ENCODE measurements around the gene KLRC1. TPM values are rescaled to one million over a fixed set of nuclear protein-coding genes. Genes with fewer than 3 reads are reported as not detected.
"Not testable (repeated sequence)": the region's sequence is repeated elsewhere in the genome, so short reads cannot be mapped to it uniquely, and the experiment has no call there.

The KLRC1 gene
- total RNA-seq (10 to 100 TPM in 1 of 5 donors, 1 to 10 TPM in 4; 1.7 to 11.2 (median 2.9) TPM), total RNA-seq (1.6 to 19.9 (median 3.3) reads per million in 29 experiments)
- 30.8 TPM for total RNA-seq (2013)

DNA sequence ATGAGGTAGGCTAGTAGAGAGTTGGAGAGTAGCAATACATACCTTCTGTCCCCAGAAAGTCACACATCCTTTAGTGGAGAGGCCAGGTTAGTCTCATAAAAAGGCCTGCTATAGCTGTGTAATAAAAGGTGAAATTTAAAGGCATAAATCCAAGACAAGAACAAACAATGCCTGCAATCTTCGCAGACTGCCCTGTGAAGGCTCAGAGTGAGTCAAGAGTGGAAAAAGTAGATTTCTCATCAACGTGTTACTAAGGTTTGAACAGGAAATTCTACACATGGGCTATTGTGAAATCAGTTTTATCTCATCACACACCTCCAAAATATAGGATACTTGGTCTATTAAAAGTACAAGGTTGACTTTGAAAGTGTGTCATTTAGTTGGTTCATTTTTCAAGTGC is at the start of gene KLRC1:
TSS of gene KLRC1 (minus strand) at position 222 of the 400 bp plus-strand sequence. CDS start 2,221 bp downstream, outside the sequence.
- peaks cover 20 to 25% (median 25%) of the 10 kb centered on the region in 3 donors for H3K9me3 Mint-ChIP-seq
- WGBS (ENCODE audit: insufficient coverage) = no CpG with 5 or more reads among the region's 2 CpGs
- Histone ChIP-seq H3K9me3 (no peaks in the 10 kb centered on the region), H3K4me1 (ENCODE audit: control insufficient read depth in 1 of 2, extremely low read depth in 1 of 2, insufficient read depth in 2 of 2, low read length in 2 of 2) (no peaks in the 10 kb centered on the region), H3K36me3 (ENCODE audit: control insufficient read depth in 2 of 2, extremely low read depth in 1 of 2, insufficient read depth in 1 of 2, low read length in 1 of 2) (no peaks in the 10 kb centered on the region), H3K4me3 (ENCODE audit: control insufficient read depth in 1 of 2, extremely low read depth in 1 of 2, low read length in 1 of 2) (no peak within 1 kb of the TSS), H3K27me3 (replicated peaks in 1 of 2; ENCODE audit: control insufficient read depth in 2 of 2, extremely low read depth in 1 of 2, insufficient read depth in 2 of 2, low read length in 1 of 2) (no peaks in the 10 kb centered on the region), H3K27ac (ENCODE audit: low read length) (no peak within 1 kb of the TSS)
- peak in 1 of 4 experiments; percentile 19 for ATAC-seq (replicated peaks in 1 of 4)
- no peaks in the 10 kb centered on the region for H3K4me1 Mint-ChIP-seq
- DNase-seq = peak in 2 of 35 experiments; percentile 9 to 11
- H3K27me3 Mint-ChIP-seq = no peaks in the 10 kb centered on the region
- H3K36me3 Mint-ChIP-seq = no peaks in the 10 kb centered on the region
- peak within 1 kb of the TSS in 2 of 3 donors; percentile 13 to 41 for H3K4me3 Mint-ChIP-seq
- no peak within 1 kb of the TSS for H3K27ac Mint-ChIP-seq
- CTCF ChIA-PET = no interaction called here
- POLR2A ChIA-PET = interaction anchor here in 1 of 2 donors (0.6 kb wide), 1 partner anchor 17 kb away, joined by 4 read pairs; no protein-coding TSS in a partner anchor

DNA sequence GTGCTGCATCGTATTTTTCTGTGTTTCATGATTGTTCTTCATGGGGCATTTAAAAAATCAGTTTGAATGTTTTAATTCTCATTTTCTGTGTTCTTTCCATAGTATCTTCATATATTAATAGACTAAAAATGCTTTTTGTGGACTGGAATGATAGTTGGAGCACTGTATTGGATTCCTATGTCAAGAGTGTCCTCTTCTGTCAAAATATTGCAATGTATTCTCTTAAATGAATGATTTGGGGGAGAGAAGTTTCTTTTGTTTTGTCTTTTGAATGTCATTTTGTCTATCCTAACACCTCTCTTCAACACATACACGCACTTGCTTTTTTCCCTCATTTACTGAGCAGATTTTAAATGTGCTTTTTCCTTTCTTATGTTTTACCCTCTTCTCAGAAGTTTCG is 47.9 kb upstream of the KLRC1 start:
- Mint-ChIP-seq H3K36me3 (no peaks in the 10 kb centered on the region), H3K27me3 (peaks cover 8 to 16% of the 10 kb centered on the region in 2 donors), H3K9me3 (peaks cover 0 to under 1% (median 0%) of the 10 kb centered on the region in 3 donors), H3K4me1 (peaks cover 0 to 31% (median 12%) of the 10 kb centered on the region in 3 donors), H3K27ac (peak overlapping the region in 1 of 2 donors; percentile 77), H3K4me3 (no peak overlapping the region)
- POLR2A ChIA-PET = interaction anchor here in 1 of 2 donors (0.5 kb wide), 1 partner anchor 35 kb away, joined by 5 read pairs; no protein-coding TSS in a partner anchor
- Histone ChIP-seq H3K27ac (ENCODE audit: low read length) (no peak overlapping the region), H3K9me3 (no peaks in the 10 kb centered on the region), H3K4me3 (ENCODE audit: control insufficient read depth in 1 of 2, extremely low read depth in 1 of 2, low read length in 1 of 2) (no peak overlapping the region), H3K27me3 (replicated peaks in 1 of 2; ENCODE audit: control insufficient read depth in 2 of 2, extremely low read depth in 1 of 2, insufficient read depth in 2 of 2, low read length in 1 of 2) (no peaks in the 10 kb centered on the region), H3K36me3 (ENCODE audit: control insufficient read depth in 2 of 2, extremely low read depth in 1 of 2, insufficient read depth in 1 of 2, low read length in 1 of 2) (no peaks in the 10 kb centered on the region), H3K4me1 (ENCODE audit: control insufficient read depth in 1 of 2, extremely low read depth in 1 of 2, insufficient read depth in 2 of 2, low read length in 2 of 2) (no peaks in the 10 kb centered on the region)
- 0% methylated on average over 1 of the region's 3 CpGs for WGBS (ENCODE audit: insufficient coverage)
- ATAC-seq (replicated peaks in 1 of 4) = no peak
- CTCF ChIA-PET = no interaction called here
- DNase-seq = peak in 1 of 35 experiments; percentile 29

DNA sequence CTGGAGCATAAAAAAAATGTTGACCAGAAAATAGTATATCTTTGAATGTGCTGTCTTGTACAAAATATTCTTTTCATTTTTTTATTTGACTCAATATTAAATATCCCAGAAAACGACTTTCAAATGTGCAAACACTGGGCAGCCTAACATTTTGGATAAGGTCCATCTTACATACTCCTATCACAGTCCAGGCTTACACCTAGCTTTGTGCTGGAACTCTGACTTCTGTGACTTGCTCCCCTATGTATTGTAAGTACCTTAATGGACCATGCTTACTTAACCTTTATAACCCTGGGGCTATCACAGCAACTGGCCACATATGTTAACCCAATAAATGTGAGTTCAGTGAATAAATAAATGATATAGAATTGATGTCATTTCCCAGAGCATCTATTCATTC is 44.9 kb upstream of the KLRC1 start:
- WGBS (ENCODE audit: insufficient coverage) = no CpG with 5 or more reads among the region's 1 CpG
- H3K4me1 ChIP-seq (ENCODE audit: control insufficient read depth in 1 of 2, extremely low read depth in 1 of 2, insufficient read depth in 2 of 2, low read length in 2 of 2) = no peaks in the 10 kb centered on the region
- peaks cover 0 to 23% (median 12%) of the 10 kb centered on the region in 3 donors for H3K4me1 Mint-ChIP-seq
- DNase-seq = no peak
- no peaks in the 10 kb centered on the region for H3K36me3 Mint-ChIP-seq
- H3K27me3 Mint-ChIP-seq = peaks cover 6 to 19% of the 10 kb centered on the region in 2 donors
- no peaks in the 10 kb centered on the region for H3K9me3 Mint-ChIP-seq
- H3K27ac ChIP-seq (ENCODE audit: low read length) = peak overlapping the region; percentile 27
- no peaks in the 10 kb centered on the region for H3K27me3 ChIP-seq (replicated peaks in 1 of 2; ENCODE audit: control insufficient read depth in 2 of 2, extremely low read depth in 1 of 2, insufficient read depth in 2 of 2, low read length in 1 of 2)
- peak overlapping the region in 1 of 2 donors; percentile 66 for H3K27ac Mint-ChIP-seq
- no peaks in the 10 kb centered on the region for H3K36me3 ChIP-seq (ENCODE audit: control insufficient read depth in 2 of 2, extremely low read depth in 1 of 2, insufficient read depth in 1 of 2, low read length in 1 of 2)
- CTCF ChIA-PET = no interaction called here
- no peak overlapping the region for H3K4me3 Mint-ChIP-seq
- no peak for ATAC-seq (replicated peaks in 1 of 4)
- no peak overlapping the region for H3K4me3 ChIP-seq (ENCODE audit: control insufficient read depth in 1 of 2, extremely low read depth in 1 of 2, low read length in 1 of 2)
- no peaks in the 10 kb centered on the region for H3K9me3 ChIP-seq
- POLR2A ChIA-PET = interaction anchor here in 1 of 2 donors (1.0 kb wide), 1 partner anchor 56 kb away, joined by 4 read pairs; no protein-coding TSS in a partner anchor

DNA sequence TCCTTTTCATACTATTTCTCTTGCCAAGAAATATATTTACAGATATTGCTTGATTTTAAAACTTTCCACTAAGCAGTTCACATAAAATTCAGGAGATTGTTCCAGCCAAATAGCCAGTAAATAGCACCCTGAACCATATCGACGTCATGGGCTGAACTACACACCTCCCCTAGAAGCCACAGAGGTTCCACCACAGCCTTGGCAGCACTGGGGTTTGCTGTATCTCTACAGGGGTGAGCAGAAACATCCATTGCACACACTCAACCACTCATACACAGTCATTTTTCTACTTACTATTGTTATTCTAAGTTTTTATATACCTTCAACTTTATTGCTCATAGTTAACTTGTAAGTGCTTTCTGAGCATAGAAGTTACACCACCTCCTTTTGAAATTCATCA is 44.4 kb upstream of the KLRC1 start:
- H3K27me3 Mint-ChIP-seq = peaks cover 4 to 17% of the 10 kb centered on the region in 2 donors
- peak overlapping the region; percentile 34 for H3K27ac ChIP-seq (ENCODE audit: low read length)

DNA sequence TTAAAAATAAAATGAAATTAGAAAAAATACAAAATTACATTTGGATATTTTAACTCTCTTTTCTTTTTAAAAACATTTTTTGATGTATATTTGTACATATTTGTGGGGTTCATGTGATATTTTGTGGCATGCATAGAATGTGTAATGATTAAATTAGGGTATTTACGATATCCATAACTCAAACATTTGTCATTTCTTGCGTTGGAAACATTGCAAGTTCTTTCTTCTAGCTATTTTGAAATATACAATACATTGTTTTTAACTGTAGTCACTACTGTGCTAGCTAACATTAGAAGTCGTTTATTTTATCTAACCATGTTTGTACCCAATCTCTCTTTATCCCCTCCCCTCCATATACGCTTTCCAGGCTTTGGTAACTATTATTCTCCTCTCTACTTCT is 38.6 kb upstream of the KLRC1 start:
- H3K4me1 Mint-ChIP-seq = peaks cover 0 to 9% (median 3%) of the 10 kb centered on the region in 3 donors
- POLR2A ChIA-PET = interaction anchor here in 1 of 2 donors (0.6 kb wide), 1 partner anchor 451 kb away, joined by 4 read pairs; no protein-coding TSS in a partner anchor

More for the DNA sequence above, 44.4 kb upstream of the KLRC1 start:
- Mint-ChIP-seq H3K9me3 (no peaks in the 10 kb centered on the region), H3K4me1 (peaks cover 0 to 23% (median 12%) of the 10 kb centered on the region in 3 donors), H3K4me3 (no peak overlapping the region), H3K36me3 (no peaks in the 10 kb centered on the region), H3K27ac (peak overlapping the region; percentile 25 to 29)
- DNase-seq (peak in 34 of 35 experiments; percentile 23 to 75 (median 48)), ATAC-seq (replicated peaks in 1 of 4) (peak; percentile 81 to 100 (median 94))
- POLR2A ChIA-PET = interaction anchor here in 1 of 2 donors (1.0 kb wide), 1 partner anchor 56 kb away, joined by 4 read pairs; no protein-coding TSS in a partner anchor
- Histone ChIP-seq H3K36me3 (ENCODE audit: control insufficient read depth in 2 of 2, extremely low read depth in 1 of 2, insufficient read depth in 1 of 2, low read length in 1 of 2) (no peaks in the 10 kb centered on the region), H3K4me3 (ENCODE audit: control insufficient read depth in 1 of 2, extremely low read depth in 1 of 2, low read length in 1 of 2) (no peak overlapping the region), H3K27me3 (replicated peaks in 1 of 2; ENCODE audit: control insufficient read depth in 2 of 2, extremely low read depth in 1 of 2, insufficient read depth in 2 of 2, low read length in 1 of 2) (no peaks in the 10 kb centered on the region), H3K9me3 (no peaks in the 10 kb centered on the region), H3K4me1 (ENCODE audit: control insufficient read depth in 1 of 2, extremely low read depth in 1 of 2, insufficient read depth in 2 of 2, low read length in 2 of 2) (no peaks in the 10 kb centered on the region)
- CTCF ChIA-PET = interaction anchor here in 1 of 2 donors (0.6 kb wide), 1 partner anchor 259 kb away, joined by 3 read pairs; no protein-coding TSS in a partner anchor
- WGBS (ENCODE audit: insufficient coverage) = 40% methylated on average over 2 of the region's 2 CpGs

DNA sequence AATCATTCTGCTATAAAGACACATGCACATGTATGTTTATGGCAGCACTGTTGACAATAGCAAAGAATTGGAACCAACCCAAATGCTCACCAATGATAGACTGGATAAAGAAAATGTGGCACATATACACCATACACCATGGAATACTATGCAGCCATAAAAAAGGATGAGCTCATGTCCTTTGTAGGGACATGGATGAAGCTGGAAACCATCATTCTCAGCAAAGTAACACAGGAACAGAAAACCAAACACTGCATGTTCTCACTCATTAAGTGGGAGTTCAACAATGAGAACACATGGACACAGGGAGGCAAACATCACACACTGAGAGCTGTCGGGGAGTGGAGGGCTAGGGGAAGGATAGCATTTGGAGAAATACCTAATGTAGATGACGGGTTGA is 34.2 kb upstream of the KLRC1 start:
- H3K4me3 ChIP-seq (ENCODE audit: control insufficient read depth in 1 of 2, extremely low read depth in 1 of 2, low read length in 1 of 2); H3K36me3 Mint-ChIP-seq: not testable (repeated sequence)
- WGBS (ENCODE audit: insufficient coverage) = no CpG with 5 or more reads among the region's 2 CpGs

More for the DNA sequence above, 38.6 kb upstream of the KLRC1 start:
- no peak for ATAC-seq (replicated peaks in 1 of 4)
- CTCF ChIA-PET = interaction anchor here in 1 of 2 donors (0.9 kb wide), 1 partner anchor 68 kb away, joined by 3 read pairs; no protein-coding TSS in a partner anchor
- no peak overlapping the region for H3K27ac Mint-ChIP-seq
- DNase-seq = no peak
- Histone ChIP-seq H3K4me1 (ENCODE audit: control insufficient read depth in 1 of 2, extremely low read depth in 1 of 2, insufficient read depth in 2 of 2, low read length in 2 of 2) (no peaks in the 10 kb centered on the region), H3K27me3 (replicated peaks in 1 of 2; ENCODE audit: control insufficient read depth in 2 of 2, extremely low read depth in 1 of 2, insufficient read depth in 2 of 2, low read length in 1 of 2) (no peaks in the 10 kb centered on the region), H3K4me3 (ENCODE audit: control insufficient read depth in 1 of 2, extremely low read depth in 1 of 2, low read length in 1 of 2) (no peak overlapping the region), H3K9me3 (no peaks in the 10 kb centered on the region), H3K36me3 (ENCODE audit: control insufficient read depth in 2 of 2, extremely low read depth in 1 of 2, insufficient read depth in 1 of 2, low read length in 1 of 2) (no peaks in the 10 kb centered on the region), H3K27ac (ENCODE audit: low read length) (no peak overlapping the region)
- H3K9me3 Mint-ChIP-seq = peaks cover 0 to 4% (median 4%) of the 10 kb centered on the region in 3 donors
- H3K36me3 Mint-ChIP-seq = no peaks in the 10 kb centered on the region
- H3K27me3 Mint-ChIP-seq = peaks cover 3 to 8% of the 10 kb centered on the region in 2 donors
- WGBS (ENCODE audit: insufficient coverage) = no CpG with 5 or more reads among the region's 4 CpGs
- H3K4me3 Mint-ChIP-seq = no peak overlapping the region

More for the DNA sequence above, 34.2 kb upstream of the KLRC1 start:
- H3K4me1 ChIP-seq (ENCODE audit: control insufficient read depth in 1 of 2, extremely low read depth in 1 of 2, insufficient read depth in 2 of 2, low read length in 2 of 2); H3K27me3 ChIP-seq (replicated peaks in 1 of 2; ENCODE audit: control insufficient read depth in 2 of 2, extremely low read depth in 1 of 2, insufficient read depth in 2 of 2, low read length in 1 of 2); H3K4me3 Mint-ChIP-seq; H3K9me3 ChIP-seq; H3K27me3 Mint-ChIP-seq; H3K27ac Mint-ChIP-seq; H3K9me3 Mint-ChIP-seq; H3K27ac ChIP-seq (ENCODE audit: low read length); H3K36me3 ChIP-seq (ENCODE audit: control insufficient read depth in 2 of 2, extremely low read depth in 1 of 2, insufficient read depth in 1 of 2, low read length in 1 of 2); DNase-seq; ATAC-seq (replicated peaks in 1 of 4); CTCF ChIA-PET; POLR2A ChIA-PET: not testable (repeated sequence)
- H3K4me1 Mint-ChIP-seq = peaks cover 0 to 14% (median 4%) of the 10 kb centered on the region in 3 donors

Data from T-cell (primary cell).